Peyer's patch (tissue), 4 donors: ENCODE measurements around the gene VTI1A. TPM values are rescaled to one million over a fixed set of nuclear protein-coding genes. Genes with fewer than 3 reads are reported as not detected.

ENCODE experiments used
- DNase-seq, 3 donors: peaks; one replicate each; pipeline ENCODE4 v3.0.0-alpha.2; 2017 to 2019
- H3K27ac ChIP-seq, 4 donors: fragments of 200-600 bp; sonication (generic); one replicate each; pipeline ENCODE4 v1.5.1; 2016 to 2019
- H3K27me3 ChIP-seq, 2 donors: fragments of 200-600 bp; sonication (generic); one replicate each; pipeline ENCODE4 v1.5.1; 2019
- H3K36me3 ChIP-seq, 3 donors: fragments of 200-600 bp; sonication (generic); one replicate each; pipeline ENCODE4 v1.5.1; 2016 to 2019
- H3K4me1 ChIP-seq, 4 donors: fragments of 200-600 bp; sonication (generic); one replicate each; pipeline ENCODE4 v1.5.1; 2016 to 2019
- H3K4me3 ChIP-seq, 4 donors: fragments of 200-600 bp; sonication (generic); 1 replicate in 3 of 4; 2 replicates in 1 of 4; pipeline ENCODE4 v1.5.1; 2016 to 2019; ENCODE audit warnings: mild to moderate bottlenecking in 1 of 4
- H3K9me3 ChIP-seq, 4 donors: fragments of 200-600 bp; sonication (generic); one replicate each; pipeline ENCODE4 v1.5.1; 2016 to 2019; ENCODE audit warnings: mild to moderate bottlenecking in 1 of 4
- POLR2A ChIP-seq, 2 donors: fragments of 450-650 bp; IDR thresholded peaks; one replicate each; pipeline ENCODE4 v1.5.1; 2017; ENCODE audit warnings: antibody characterized with exemption in 2 of 2, mild to moderate bottlenecking in 2 of 2, moderate library complexity in 2 of 2
- total RNA-seq, 4 donors: library from RNA; depleted of rRNA; stranded (reverse); fragments of >200 nt; gene quantifications; one replicate each; pipeline ENCODE4 v1.1.0, GENCODE V29; 2016
- TF ChIP-seq, protein P1 (sequence below), 6 experiments: fragments of 450-650 bp in 4 of 6; fragments of 200-600 bp in 2 of 6; sonication (generic) in 1 of 6; IDR thresholded peaks; one replicate each; pipeline ENCODE4 v1.5.1; 2017 to 2019; ENCODE audit warnings: antibody characterized with exemption in 6 of 6, mild to moderate bottlenecking in 3 of 6, moderate library complexity in 1 of 6

VTI1A gene
- total RNA-seq, 4 donors from 2014 or later = 97.2 to 710 (median 170) TPM

DNA sequence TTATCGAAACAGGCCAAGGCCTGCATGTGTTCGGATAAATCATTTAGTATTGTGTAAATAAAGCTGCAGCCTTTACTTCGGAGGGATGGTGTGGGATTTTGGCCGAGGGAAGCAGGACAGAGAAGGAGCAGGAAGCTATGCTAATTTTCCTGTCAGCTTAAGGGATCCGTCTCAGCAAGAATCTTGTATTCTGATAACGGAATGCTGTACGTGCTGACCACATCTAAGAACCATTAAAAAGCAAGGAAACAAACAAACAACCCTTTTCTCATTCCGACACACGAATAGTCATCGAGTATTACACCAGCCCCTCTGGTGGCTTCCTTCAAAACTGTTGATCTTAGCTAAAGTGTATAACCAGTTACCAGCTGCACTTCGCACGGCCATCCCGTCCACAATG, 369.9 kb downstream of the VTI1A start:
- Histone ChIP-seq H3K4me3 (no peak overlapping the region), H3K27me3 (no peaks in the 10 kb centered on the region), H3K36me3 (no peaks in the 10 kb centered on the region), H3K27ac (no peak overlapping the region), H3K9me3 (no peaks in the 10 kb centered on the region), H3K4me1 (peaks cover 0 to 8% (median 0%) of the 10 kb centered on the region in 4 donors)
- DNase-seq = no peak
- TF ChIP-seq, protein P1, sequence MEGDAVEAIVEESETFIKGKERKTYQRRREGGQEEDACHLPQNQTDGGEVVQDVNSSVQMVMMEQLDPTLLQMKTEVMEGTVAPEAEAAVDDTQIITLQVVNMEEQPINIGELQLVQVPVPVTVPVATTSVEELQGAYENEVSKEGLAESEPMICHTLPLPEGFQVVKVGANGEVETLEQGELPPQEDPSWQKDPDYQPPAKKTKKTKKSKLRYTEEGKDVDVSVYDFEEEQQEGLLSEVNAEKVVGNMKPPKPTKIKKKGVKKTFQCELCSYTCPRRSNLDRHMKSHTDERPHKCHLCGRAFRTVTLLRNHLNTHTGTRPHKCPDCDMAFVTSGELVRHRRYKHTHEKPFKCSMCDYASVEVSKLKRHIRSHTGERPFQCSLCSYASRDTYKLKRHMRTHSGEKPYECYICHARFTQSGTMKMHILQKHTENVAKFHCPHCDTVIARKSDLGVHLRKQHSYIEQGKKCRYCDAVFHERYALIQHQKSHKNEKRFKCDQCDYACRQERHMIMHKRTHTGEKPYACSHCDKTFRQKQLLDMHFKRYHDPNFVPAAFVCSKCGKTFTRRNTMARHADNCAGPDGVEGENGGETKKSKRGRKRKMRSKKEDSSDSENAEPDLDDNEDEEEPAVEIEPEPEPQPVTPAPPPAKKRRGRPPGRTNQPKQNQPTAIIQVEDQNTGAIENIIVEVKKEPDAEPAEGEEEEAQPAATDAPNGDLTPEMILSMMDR (IDR thresholded peaks at IDR 0.05) = no peak
- no peak for TF ChIP-seq POLR2A (IDR thresholded peaks at IDR 0.05)

DNA sequence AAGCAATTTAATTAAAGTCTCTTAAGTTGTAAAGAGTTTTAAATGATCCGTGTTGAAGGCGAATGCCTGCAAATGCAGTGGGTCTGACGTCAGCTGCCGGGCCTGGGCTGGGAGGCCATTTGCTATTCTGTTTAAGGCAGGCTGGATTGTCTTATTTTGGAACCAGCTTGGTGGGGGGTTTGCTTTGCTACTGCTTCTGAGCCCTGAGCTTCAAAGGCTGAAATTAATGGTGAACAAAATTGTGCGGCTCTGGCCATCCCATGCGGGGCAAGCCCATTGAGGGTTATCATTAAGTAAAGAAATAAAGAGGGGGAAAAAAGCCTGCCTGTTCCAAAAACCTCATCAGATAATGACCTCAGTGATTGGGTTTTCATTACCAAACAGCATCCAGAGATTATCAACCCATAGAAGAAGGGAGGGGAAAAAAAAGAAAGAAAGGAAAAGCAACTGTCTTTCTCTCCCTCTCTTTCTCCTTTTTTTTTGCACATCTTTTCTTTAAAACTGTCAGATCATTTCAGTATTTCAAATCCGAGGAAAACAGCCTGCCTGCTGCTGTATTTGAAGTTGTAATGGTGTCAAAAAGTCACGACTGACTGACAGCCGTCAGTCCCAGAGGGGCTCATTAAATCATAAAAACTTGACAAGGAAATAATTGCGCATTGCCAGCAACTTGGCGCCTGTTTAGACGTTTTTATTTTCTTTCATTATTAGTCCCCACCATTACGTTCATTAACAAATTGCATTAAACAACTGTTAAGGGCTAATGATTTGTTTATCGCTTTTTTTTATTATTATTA, 371.2 kb downstream of the VTI1A start:
- Histone ChIP-seq H3K36me3 (no peaks in the 10 kb centered on the region), H3K9me3 (no peaks in the 10 kb centered on the region), H3K4me1 (no peaks in the 10 kb centered on the region), H3K27ac (no peak overlapping the region), H3K27me3 (no peaks in the 10 kb centered on the region), H3K4me3 (no peak overlapping the region)
- no peak for TF ChIP-seq POLR2A (IDR thresholded peaks at IDR 0.05)
- TF ChIP-seq, protein P1 (IDR thresholded peaks at IDR 0.05) = no peak
- DNase-seq = no peak

DNA sequence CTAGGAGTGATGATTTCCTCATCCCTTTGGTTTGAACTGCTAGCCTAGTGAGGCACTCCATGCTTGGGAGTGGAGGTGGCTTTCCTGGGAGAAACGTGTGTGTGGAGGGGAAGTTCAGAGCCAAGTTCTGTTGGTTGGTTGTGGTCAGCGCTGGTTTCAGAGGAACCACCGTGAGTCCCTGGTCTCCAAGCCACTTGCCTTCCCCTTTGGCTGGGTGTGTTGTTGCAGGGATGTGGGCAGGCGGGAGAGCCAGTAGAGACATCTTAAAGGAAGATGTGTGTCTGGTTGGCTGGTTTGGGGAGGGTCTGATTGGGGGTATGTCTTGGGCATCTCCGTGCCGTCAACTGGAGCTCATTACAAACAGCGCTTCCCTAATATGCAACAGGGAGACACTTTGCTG, 372.2 kb downstream of the VTI1A start:
- Histone ChIP-seq H3K27me3 (no peaks in the 10 kb centered on the region), H3K4me3 (no peak overlapping the region), H3K4me1 (no peaks in the 10 kb centered on the region), H3K27ac (no peak overlapping the region), H3K9me3 (no peaks in the 10 kb centered on the region), H3K36me3 (no peaks in the 10 kb centered on the region)
- no peak for DNase-seq
- TF ChIP-seq, protein P1 (IDR thresholded peaks at IDR 0.05) = no peak
- no peak for TF ChIP-seq POLR2A (IDR thresholded peaks at IDR 0.05)

DNA sequence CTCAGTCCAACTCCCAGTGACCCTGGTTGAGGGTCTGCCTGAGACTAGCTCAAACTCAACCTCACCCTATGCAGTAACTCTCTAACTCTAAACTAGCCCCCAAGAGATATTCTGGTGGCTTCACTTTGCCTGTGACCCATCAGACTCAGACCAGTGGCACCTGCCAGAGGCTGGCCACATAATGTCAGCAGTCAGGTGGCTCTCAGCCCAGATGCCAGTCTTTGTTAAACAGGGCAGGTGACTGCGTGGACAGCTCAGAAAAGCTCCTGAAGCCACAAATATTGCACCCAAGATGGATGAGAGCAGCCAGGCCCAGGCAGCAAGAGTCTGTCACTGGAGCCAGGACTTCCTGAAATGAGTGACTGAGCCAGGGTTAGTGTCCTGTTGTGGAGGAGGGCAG, 373.3 kb downstream of the VTI1A start:
- DNase-seq = no peak
- Histone ChIP-seq H3K27ac (no peak overlapping the region), H3K4me3 (no peak overlapping the region), H3K4me1 (no peaks in the 10 kb centered on the region), H3K36me3 (no peaks in the 10 kb centered on the region), H3K9me3 (no peaks in the 10 kb centered on the region), H3K27me3 (no peaks in the 10 kb centered on the region)
- TF ChIP-seq POLR2A (IDR thresholded peaks at IDR 0.05) = no peak
- TF ChIP-seq, protein P1 (IDR thresholded peaks at IDR 0.05) = no peak

DNA sequence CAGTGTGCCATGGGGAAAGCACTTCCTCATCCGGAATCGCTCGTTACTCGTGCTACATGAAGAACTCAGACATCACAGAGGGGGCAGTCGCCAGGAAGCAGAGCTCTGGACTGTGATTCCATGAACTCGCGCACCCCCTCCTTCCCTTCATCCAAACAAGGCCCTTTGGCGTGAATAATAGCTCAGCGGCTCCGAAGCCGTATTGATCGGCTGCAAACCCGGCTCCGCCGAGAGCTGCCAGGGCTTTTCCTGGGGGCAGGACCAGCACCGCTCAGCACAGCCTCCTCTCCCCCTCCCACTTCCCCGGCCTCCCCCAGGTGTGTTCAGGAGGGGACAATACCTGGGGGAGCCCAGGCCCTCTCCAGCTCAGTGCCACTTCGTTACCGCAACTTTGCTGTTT, 374.0 kb downstream of the VTI1A start:
- no peak for DNase-seq
- Histone ChIP-seq H3K4me3 (no peak overlapping the region), H3K36me3 (no peaks in the 10 kb centered on the region), H3K27ac (no peak overlapping the region), H3K9me3 (no peaks in the 10 kb centered on the region), H3K4me1 (no peaks in the 10 kb centered on the region), H3K27me3 (no peaks in the 10 kb centered on the region)
- TF ChIP-seq, protein P1 (IDR thresholded peaks at IDR 0.05) = no peak
- TF ChIP-seq POLR2A (IDR thresholded peaks at IDR 0.05) = no peak
